Karpas-422 (cell line): ENCODE data around the gene GTF3C4. TPM values are rescaled to one million over a fixed set of nuclear protein-coding genes. Genes with fewer than 3 reads are reported as not detected.
A peak's percentile ranks its signal among the peaks of the same experiment; 100 is the strongest.

ENCODE experiments used
- DNase-seq: peaks from one replicate; pipeline ENCODE4 v3.0.0-alpha.2; 2015
- H2AFZ ChIP-seq: fragments of 200-600 bp; sonication (generic); 2 replicates; pipeline ENCODE4 v1.6.1; 2014; ENCODE audit warnings: antibody characterized with exemption, low read length, mixed read lengths
- H3K27ac ChIP-seq: fragments of 200-600 bp; sonication (generic); 2 replicates; pipeline ENCODE4 v1.5.1; 2014; ENCODE audit warnings: mild to moderate bottlenecking, low read length, moderate library complexity
- H3K27me3 ChIP-seq: fragments of 200-600 bp; sonication (generic); 2 replicates; pipeline ENCODE4 v1.6.1; 2014; ENCODE audit warnings: low read length, mixed read lengths
- H3K36me3 ChIP-seq: fragments of 200-600 bp; sonication (generic); 2 replicates; pipeline ENCODE4 v1.6.1; 2014; ENCODE audit warnings: low read length, mixed read lengths; ENCODE audit not compliant: insufficient read depth
- H3K4me1 ChIP-seq: fragments of 200-600 bp; sonication (generic); 2 replicates; pipeline ENCODE4 v1.6.1; 2014; ENCODE audit warnings: mild to moderate bottlenecking, low read length, mixed read lengths
- H3K4me2 ChIP-seq: fragments of 200-600 bp; sonication (generic); 2 replicates; pipeline ENCODE4 v1.6.1; 2014; ENCODE audit warnings: low read length, low read depth, mild to moderate bottlenecking; ENCODE audit not compliant: poor library complexity, severe bottlenecking
- H3K4me3 ChIP-seq: fragments of 200-600 bp; sonication (generic); 2 replicates; pipeline ENCODE4 v1.5.1; 2014; ENCODE audit warnings: mild to moderate bottlenecking, antibody characterized with exemption, low read length, mixed read lengths
- H3K79me2 ChIP-seq: fragments of 200-600 bp; sonication (generic); 2 replicates; pipeline ENCODE4 v1.6.1; 2014; ENCODE audit warnings: mild to moderate bottlenecking, low read length, mixed read lengths
- H3K9ac ChIP-seq: fragments of 200-600 bp; sonication (generic); 2 replicates; pipeline ENCODE4 v1.6.0; 2014; ENCODE audit warnings: low read length
- H3K9me2 ChIP-seq: fragments of 200-600 bp; sonication (generic), shearing (Covaris generic); replicated peaks from 2 replicates; pipeline ENCODE4 v1.6.0; 2014; ENCODE audit warnings: mild to moderate bottlenecking, low read length, moderate library complexity; ENCODE audit not compliant: insufficient read depth
- H3K9me3 ChIP-seq: fragments of 300-700, 200-600 bp; sonication (generic); 2 replicates; pipeline ENCODE4 v1.6.1; 2014; ENCODE audit warnings: low read length, mixed read lengths
- H4K20me1 ChIP-seq: fragments of 200-600 bp; sonication (generic); 2 replicates; pipeline ENCODE4 v1.6.1; 2014; ENCODE audit warnings: mild to moderate bottlenecking, antibody characterized with exemption, low read length, low read depth; ENCODE audit not compliant: insufficient read depth
- total RNA-seq: library from RNA; depleted of rRNA; stranded (reverse); fragments of >200 nt; shearing (Covaris generic); gene quantifications from 2 replicates; pipeline ENCODE4 v1.2.3, GENCODE V29; 2014; ENCODE audit warnings: low replicate concordance

GTF3C4 gene
- total RNA-seq, 1 experiment from 2014 or later = 11.2 TPM

DNA sequence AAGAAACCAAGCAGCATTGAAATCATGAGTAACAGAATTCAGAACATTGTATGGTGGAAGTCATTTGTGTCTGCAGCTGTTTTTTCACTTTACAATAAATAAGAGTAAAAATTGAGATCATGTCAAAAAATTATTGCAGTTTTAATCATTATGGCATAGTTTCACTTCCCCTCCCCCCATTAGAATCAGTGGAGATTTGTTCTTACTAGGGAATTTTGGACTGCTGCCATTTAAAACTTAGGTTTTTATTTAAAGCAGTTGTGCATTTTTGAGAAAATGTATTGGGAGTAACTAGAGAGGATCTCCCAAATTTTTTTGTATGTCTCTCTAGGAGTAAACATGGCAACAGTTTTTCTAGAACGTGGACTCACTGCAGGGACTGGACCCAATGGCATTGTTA lies 20.4 kb downstream of the GTF3C4 start:
- H3K9ac ChIP-seq = no peak overlapping the region
- no peaks in the 10 kb centered on the region for H3K4me1 ChIP-seq
- no peak overlapping the region for H3K27ac ChIP-seq
- H2AFZ ChIP-seq = no peak overlapping the region
- DNase-seq = no peak
- peaks cover 59% of the 10 kb centered on the region for H3K36me3 ChIP-seq
- H3K9me2 ChIP-seq = no peaks in the 10 kb centered on the region
- H3K4me2 ChIP-seq = no peak overlapping the region
- no peak overlapping the region for H3K4me3 ChIP-seq
- H3K9me3 ChIP-seq = no peaks in the 10 kb centered on the region
- peaks cover 3% of the 10 kb centered on the region; the same call in 1 of the 2 replicates for H3K79me2 ChIP-seq
- H4K20me1 ChIP-seq = no peaks in the 10 kb centered on the region
- no peaks in the 10 kb centered on the region for H3K27me3 ChIP-seq

DNA sequence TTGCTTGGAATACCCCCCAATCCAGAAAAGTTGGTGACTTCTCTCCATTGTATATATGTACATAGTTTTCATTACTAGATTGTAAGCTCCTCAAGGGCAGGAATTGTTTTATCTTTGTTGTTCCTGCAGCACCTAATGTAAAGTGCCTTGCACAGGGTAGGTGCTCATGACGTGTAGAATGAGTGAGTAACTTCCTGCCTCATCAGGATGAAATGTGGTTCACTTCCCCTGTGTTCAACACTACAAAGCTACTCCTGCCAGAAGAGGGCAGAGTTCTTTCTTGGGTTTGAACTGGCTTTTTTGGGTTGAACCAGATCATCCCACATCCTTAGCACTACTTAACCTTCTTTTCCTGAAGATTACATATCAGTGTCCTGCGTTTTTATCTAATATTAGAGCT lies 23.9 kb downstream of the GTF3C4 start:
- no peaks in the 10 kb centered on the region for H3K79me2 ChIP-seq
- H2AFZ ChIP-seq = no peak overlapping the region
- DNase-seq = peak; percentile 71
- peaks cover 36% of the 10 kb centered on the region for H3K36me3 ChIP-seq
- H3K27me3 ChIP-seq = no peaks in the 10 kb centered on the region
- H3K9ac ChIP-seq = no peak overlapping the region
- no peak overlapping the region for H3K4me2 ChIP-seq
- H4K20me1 ChIP-seq = no peaks in the 10 kb centered on the region
- peaks cover 14% of the 10 kb centered on the region for H3K9me3 ChIP-seq
- H3K9me2 ChIP-seq = no peaks in the 10 kb centered on the region
- no peak overlapping the region for H3K4me3 ChIP-seq
- no peak overlapping the region for H3K27ac ChIP-seq
- H3K4me1 ChIP-seq = no peaks in the 10 kb centered on the region

DNA sequence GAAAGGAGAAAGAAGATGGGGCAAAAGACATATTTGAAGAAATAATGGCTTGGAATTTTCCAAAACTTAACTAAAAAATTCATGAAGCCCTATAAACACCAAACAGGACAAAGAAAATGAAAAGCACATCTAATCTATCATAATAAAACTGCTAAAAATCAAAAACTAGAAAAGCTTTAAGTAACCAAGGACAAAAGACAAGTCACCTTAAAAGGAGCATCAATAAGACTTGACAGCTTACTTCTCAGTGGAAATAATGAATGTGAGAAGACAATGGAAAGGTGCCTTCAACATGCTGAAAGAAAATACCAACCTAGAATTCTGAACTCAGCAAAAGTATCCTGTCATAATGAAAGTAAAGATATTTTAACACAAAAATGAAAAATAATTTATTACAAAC lies 27.0 kb downstream of the GTF3C4 start:
- DNase-seq = no peak
- H3K4me1 ChIP-seq = no peaks in the 10 kb centered on the region
- no peaks in the 10 kb centered on the region for H3K79me2 ChIP-seq
- H3K27ac ChIP-seq = no peak overlapping the region
- no peak overlapping the region for H3K4me3 ChIP-seq
- H3K9ac ChIP-seq = no peak overlapping the region
- H3K36me3 ChIP-seq = peaks cover 13% of the 10 kb centered on the region
- H2AFZ ChIP-seq = no peak overlapping the region
- H3K9me2 ChIP-seq = no peaks in the 10 kb centered on the region
- H4K20me1 ChIP-seq = no peaks in the 10 kb centered on the region
- H3K27me3 ChIP-seq = no peaks in the 10 kb centered on the region
- H3K4me2 ChIP-seq = no peak overlapping the region
- H3K9me3 ChIP-seq = peaks cover 14% of the 10 kb centered on the region

DNA sequence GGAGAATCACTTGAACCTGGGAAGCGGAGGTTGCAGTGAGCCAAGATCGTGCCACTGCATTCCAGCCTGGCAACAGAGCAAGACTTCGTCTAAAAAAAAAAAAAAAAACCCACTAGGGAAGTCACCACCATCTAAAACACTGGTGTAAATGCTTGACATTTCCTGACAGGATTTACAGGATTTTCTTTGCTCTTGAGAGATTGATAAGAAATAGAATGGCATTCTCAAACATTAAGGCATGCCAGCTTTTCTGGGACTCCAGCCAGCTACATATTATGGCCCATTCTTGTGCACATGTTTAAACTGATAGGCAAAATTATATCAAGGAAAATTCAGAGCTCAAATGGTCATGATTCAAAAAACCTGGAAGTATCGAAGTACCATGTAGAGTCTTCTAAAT lies 28.7 kb downstream of the GTF3C4 start:
- H2AFZ ChIP-seq = no peak overlapping the region
- no peaks in the 10 kb centered on the region for H3K27me3 ChIP-seq
- H3K4me1 ChIP-seq = no peaks in the 10 kb centered on the region
- H4K20me1 ChIP-seq = no peaks in the 10 kb centered on the region
- peaks cover 2% of the 10 kb centered on the region for H3K36me3 ChIP-seq
- H3K9me2 ChIP-seq = no peaks in the 10 kb centered on the region
- no peak for DNase-seq
- no peaks in the 10 kb centered on the region for H3K79me2 ChIP-seq
- no peak overlapping the region for H3K4me3 ChIP-seq
- no peak overlapping the region for H3K9ac ChIP-seq
- no peak overlapping the region for H3K27ac ChIP-seq
- peaks cover 14% of the 10 kb centered on the region for H3K9me3 ChIP-seq
- no peak overlapping the region for H3K4me2 ChIP-seq

DNA sequence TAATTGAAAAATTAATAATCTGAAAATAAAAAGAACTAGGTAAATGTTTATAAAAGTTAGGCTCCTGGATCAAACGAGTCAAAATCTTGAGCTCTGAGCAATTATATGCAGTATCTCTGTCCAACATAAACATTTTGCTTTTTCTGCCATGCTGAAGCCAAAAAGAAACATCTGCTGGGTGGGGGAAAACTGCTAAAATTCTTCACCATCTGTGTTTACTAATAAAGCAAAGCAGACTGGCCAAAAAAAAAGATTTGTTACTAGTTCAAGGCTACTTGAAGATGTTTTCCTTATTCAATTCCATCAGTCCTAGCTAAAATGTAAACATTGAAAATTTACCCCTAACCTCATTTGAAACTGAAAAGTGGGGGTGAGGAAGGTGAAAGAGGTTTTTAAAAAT lies 29.7 kb downstream of the GTF3C4 start:
- no peak for DNase-seq
- H3K27ac ChIP-seq = no peak overlapping the region
- H3K4me2 ChIP-seq = no peak overlapping the region
- H2AFZ ChIP-seq = no peak overlapping the region
- H4K20me1 ChIP-seq = no peaks in the 10 kb centered on the region
- H3K4me3 ChIP-seq = no peak overlapping the region
- H3K36me3 ChIP-seq = no peaks in the 10 kb centered on the region; the same call in 1 of the 2 replicates
- peaks cover 14% of the 10 kb centered on the region for H3K9me3 ChIP-seq
- H3K27me3 ChIP-seq = no peaks in the 10 kb centered on the region
- H3K9ac ChIP-seq = no peak overlapping the region
- H3K9me2 ChIP-seq = no peaks in the 10 kb centered on the region
- no peaks in the 10 kb centered on the region for H3K4me1 ChIP-seq
- H3K79me2 ChIP-seq = no peaks in the 10 kb centered on the region

DNA sequence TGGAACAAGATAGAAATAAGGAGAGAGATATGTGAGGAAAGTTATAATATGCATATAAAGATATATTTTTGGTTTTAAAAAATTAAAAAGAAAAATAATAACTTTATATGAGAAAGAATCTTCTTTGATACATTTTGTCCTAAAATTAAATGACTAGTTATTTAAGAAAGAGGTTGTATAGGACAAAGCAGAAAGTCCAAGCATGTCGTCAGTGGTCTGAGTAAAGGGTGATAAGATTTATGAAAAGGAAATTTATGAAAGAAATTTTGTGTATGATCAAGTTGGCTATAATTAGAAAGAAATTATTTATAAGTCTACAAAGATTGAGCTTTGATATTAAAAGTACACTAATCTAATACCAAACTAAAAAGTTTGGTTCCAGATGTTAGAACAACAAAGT lies 32.0 kb downstream of the GTF3C4 start:
- H3K4me2 ChIP-seq = no peak overlapping the region
- no peak overlapping the region for H3K4me3 ChIP-seq
- peaks cover 9% of the 10 kb centered on the region for H3K9me3 ChIP-seq
- H4K20me1 ChIP-seq = no peaks in the 10 kb centered on the region
- no peaks in the 10 kb centered on the region for H3K4me1 ChIP-seq
- H3K27ac ChIP-seq = no peak overlapping the region
- no peak overlapping the region for H3K9ac ChIP-seq
- no peaks in the 10 kb centered on the region for H3K9me2 ChIP-seq
- DNase-seq = no peak
- no peaks in the 10 kb centered on the region for H3K79me2 ChIP-seq
- no peak overlapping the region for H2AFZ ChIP-seq
- no peaks in the 10 kb centered on the region for H3K27me3 ChIP-seq
- H3K36me3 ChIP-seq = no peaks in the 10 kb centered on the region

GRCh38 chr9:132703336-132703735 lies 33.1 kb downstream of the GTF3C4 start:
- H3K36me3 ChIP-seq = no peaks in the 10 kb centered on the region
- no peaks in the 10 kb centered on the region for H3K9me2 ChIP-seq
- H3K4me1 ChIP-seq = no peaks in the 10 kb centered on the region
- no peaks in the 10 kb centered on the region for H3K9me3 ChIP-seq
- no peak overlapping the region for H3K27ac ChIP-seq
- H2AFZ ChIP-seq = no peak overlapping the region
- H3K4me3 ChIP-seq = no peak overlapping the region
- H4K20me1 ChIP-seq = no peaks in the 10 kb centered on the region
- no peak overlapping the region for H3K9ac ChIP-seq
- H3K4me2 ChIP-seq = no peak overlapping the region
- no peaks in the 10 kb centered on the region for H3K79me2 ChIP-seq
- no peak for DNase-seq
- no peaks in the 10 kb centered on the region for H3K27me3 ChIP-seq

DNA sequence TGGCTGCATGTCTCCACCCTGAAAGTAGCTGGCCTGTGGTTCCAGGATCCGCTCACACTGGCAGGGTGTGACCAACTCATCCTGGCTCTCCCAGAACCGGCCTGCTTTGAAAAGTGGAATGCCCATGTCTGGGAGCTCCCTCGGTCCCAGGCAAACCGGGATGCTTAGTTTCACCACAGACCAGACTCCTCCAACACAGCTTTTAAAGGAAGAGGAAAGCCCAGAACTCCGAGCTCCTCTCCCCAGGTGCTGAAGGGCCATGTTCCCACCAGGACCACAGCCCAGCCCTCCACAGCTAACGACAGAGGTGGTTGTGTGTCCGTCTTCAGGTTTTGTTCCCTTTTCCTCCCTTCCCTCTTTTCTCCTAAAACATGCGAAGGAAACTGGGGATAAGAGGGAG lies 38.0 kb downstream of the GTF3C4 start:
- DNase-seq = no peak
- Histone ChIP-seq H3K9ac (no peak overlapping the region), H3K4me2 (no peak overlapping the region), H3K27me3 (no peaks in the 10 kb centered on the region), H4K20me1 (no peaks in the 10 kb centered on the region), H3K4me3 (no peak overlapping the region), H2AFZ (no peak overlapping the region), H3K9me2 (no peaks in the 10 kb centered on the region), H3K9me3 (no peaks in the 10 kb centered on the region), H3K4me1 (no peaks in the 10 kb centered on the region), H3K27ac (no peak overlapping the region), H3K79me2 (no peaks in the 10 kb centered on the region), H3K36me3 (no peaks in the 10 kb centered on the region)
